Measurements from ENCODE around the gene DCK. TPM values are rescaled to one million over a fixed set of nuclear protein-coding genes. Genes with fewer than 3 reads are reported as not detected.
"Not testable (repeated sequence)": the region's sequence is repeated elsewhere in the genome, so short reads cannot be mapped to it uniquely, and the experiment has no call there.

The DCK gene
- total RNA-seq, 4 donors from 2014 or later: 16.3 to 19.0 (median 18.3) TPM

- no peak for DNase-seq (ENCODE audit: low spot score in 2 of 2)
- peak overlapping the region in 3 of 4 donors; percentile 23 to 51 (median 34) for H3K27ac ChIP-seq
- H3K27me3 ChIP-seq: no peaks in the 10 kb centered on the region
- H3K9me3 ChIP-seq: no peaks in the 10 kb centered on the region
- peak in 1 of 2 donors; percentile 13 for TF ChIP-seq EP300 (IDR thresholded peaks at IDR 0.05)
- TF ChIP-seq POLR2A (IDR thresholded peaks at IDR 0.05): no peak
- WGBS, 2 donors: 88 to 92% methylated on average over 1 of the region's 1 CpG
- H3K4me1 ChIP-seq: peaks cover 0 to 43% (median 2%) of the 10 kb centered on the region in 4 donors
- peaks cover 0 to 34% (median 0%) of the 10 kb centered on the region in 3 donors for H3K36me3 ChIP-seq
- H3K4me3 ChIP-seq: no peak overlapping the region
These were observed 3.6 kb downstream of the DCK start for GRCh38 chr4:70997036-70997435.

- 50 to 57% methylated on average over 2 of the region's 2 CpGs for WGBS, 2 donors
These were observed 4.1 kb downstream of the DCK start for GRCh38 chr4:70997546-70997945.

GRCh38 chr4:70999639-71000038, 6.2 kb downstream of the DCK start:
- not testable (repeated sequence) for DNase-seq (ENCODE audit: low spot score in 2 of 2); H3K4me3 ChIP-seq; H3K27me3 ChIP-seq; H3K9me3 ChIP-seq; H3K27ac ChIP-seq
- peaks cover 0 to 34% (median 0%) of the 10 kb centered on the region in 3 donors for H3K36me3 ChIP-seq
- peaks cover 0 to 27% (median 2%) of the 10 kb centered on the region in 4 donors for H3K4me1 ChIP-seq

More at GRCh38 chr4:70997546-70997945, 4.1 kb downstream of the DCK start:
- no peak for DNase-seq (ENCODE audit: low spot score in 2 of 2)
- H3K4me1 ChIP-seq: peaks cover 0 to 40% (median 2%) of the 10 kb centered on the region in 4 donors
- H3K36me3 ChIP-seq: peaks cover 0 to 34% (median 0%) of the 10 kb centered on the region in 3 donors
- peak overlapping the region in 3 of 4 donors; percentile 23 to 51 (median 34) for H3K27ac ChIP-seq
- no peak overlapping the region for H3K4me3 ChIP-seq
- H3K9me3 ChIP-seq: no peaks in the 10 kb centered on the region
- TF ChIP-seq CTCF (IDR thresholded peaks at IDR 0.05): no peak
- H3K27me3 ChIP-seq: no peaks in the 10 kb centered on the region

- peaks cover 0 to 34% (median 0%) of the 10 kb centered on the region in 3 donors for H3K36me3 ChIP-seq
- DNase-seq (ENCODE audit: low spot score in 2 of 2); H3K4me3 ChIP-seq; H3K9me3 ChIP-seq; H3K27ac ChIP-seq; H3K27me3 ChIP-seq; H3K4me1 ChIP-seq: not testable (repeated sequence)
- WGBS, 2 donors: 96 to 99% methylated on average over 4 of the region's 4 CpGs
These were observed 7.9 kb downstream of the DCK start for GRCh38 chr4:71001363-71001762.

GRCh38 chr4:71004281-71004851, 10.9 kb downstream of the DCK start:
- DNase-seq (ENCODE audit: low spot score in 2 of 2): no peak
- peaks cover 0 to under 1% (median 0%) of the 10 kb centered on the region in 4 donors for H3K4me1 ChIP-seq
- H3K36me3 ChIP-seq: peaks cover 0 to 27% (median 0%) of the 10 kb centered on the region in 3 donors
- no peak overlapping the region for H3K27ac ChIP-seq
- 63 to 71% methylated on average over 3 to 7 of the region's 7 CpGs for WGBS, 2 donors
- no peaks in the 10 kb centered on the region for H3K27me3 ChIP-seq
- peak overlapping the region in 1 of 4 donors; percentile 9 for H3K4me3 ChIP-seq
- no peaks in the 10 kb centered on the region for H3K9me3 ChIP-seq
- TF ChIP-seq POLR2A (IDR thresholded peaks at IDR 0.05): no peak
- no peak for TF ChIP-seq EP300 (IDR thresholded peaks at IDR 0.05)
- no peak for TF ChIP-seq CTCF (IDR thresholded peaks at IDR 0.05)

- peaks cover 0 to 21% (median 0%) of the 10 kb centered on the region in 3 donors for H3K36me3 ChIP-seq
- not testable (repeated sequence) for DNase-seq (ENCODE audit: low spot score in 2 of 2); H3K9me3 ChIP-seq; H3K27ac ChIP-seq; H3K4me3 ChIP-seq; H3K4me1 ChIP-seq; H3K27me3 ChIP-seq
- WGBS, 2 donors: 93 to 96% methylated on average over 6 of the region's 6 CpGs
These were observed 11.6 kb downstream of the DCK start for GRCh38 chr4:71005025-71005424.

- H3K36me3 ChIP-seq: peaks cover 0 to 13% (median 0%) of the 10 kb centered on the region in 3 donors
- TF ChIP-seq EP300 (IDR thresholded peaks at IDR 0.05) (no peak), POLR2A (IDR thresholded peaks at IDR 0.05) (no peak), CTCF (IDR thresholded peaks at IDR 0.05) (no peak)
- H3K4me1 ChIP-seq: peaks cover 0 to 8% (median 0%) of the 10 kb centered on the region in 4 donors
- no peak for DNase-seq (ENCODE audit: low spot score in 2 of 2)
- no peaks in the 10 kb centered on the region for H3K9me3 ChIP-seq
- no peak overlapping the region for H3K4me3 ChIP-seq
- 83 to 86% methylated on average over 6 of the region's 6 CpGs for WGBS, 2 donors
- H3K27me3 ChIP-seq: no peaks in the 10 kb centered on the region
- no peak overlapping the region for H3K27ac ChIP-seq
These were observed 12.9 kb downstream of the DCK start for GRCh38 chr4:71006203-71006907.
